NCI-H1092 (cell line): Measurements from ENCODE around the gene PROB1.
A peak's percentile ranks its signal among the peaks of the same experiment; 100 is the strongest.
"Not testable (repeated sequence)": the region's sequence is repeated elsewhere in the genome, so short reads cannot be mapped to it uniquely, and the experiment has no call there.

ENCODE experiments used
- DNase-seq: peaks from one replicate; lab custom pipeline; 2025; lab: John Stamatoyannopoulos, UW

PROB1 gene

GRCh38 chr5:139394654-139395566, at the start of gene PROB1:
PROB1 (minus strand) TSS chr5:139395104; CDS start chr5:139395081, 23 bp downstream.
- DNase-seq, result no peak

GRCh38 chr5:139443831-139444453, 49.0 kb upstream of the PROB1 start:
- no peak for DNase-seq

- not testable (repeated sequence) for DNase-seq
These were observed 45.5 kb upstream of the PROB1 start for GRCh38 chr5:139440416-139440815.

GRCh38 chr5:139439013-139439903, 44.4 kb upstream of the PROB1 start, which contains the start of gene DNAJC18:
DNAJC18 (minus strand) TSS chr5:139439525; CDS start chr5:139439445, 80 bp downstream.
- peak; percentile 84 for DNase-seq

- DNase-seq, result no peak
These were observed 43.8 kb upstream of the PROB1 start for GRCh38 chr5:139438707-139439012.

GRCh38 chr5:139435676-139436075, 40.8 kb upstream of the PROB1 start:
- no peak for DNase-seq

GRCh38 chr5:139431706-139432105, 36.8 kb upstream of the PROB1 start:
- DNase-seq, result no peak

GRCh38 chr5:139430015-139430414, 35.1 kb upstream of the PROB1 start:
- DNase-seq, result no peak

GRCh38 chr5:139426203-139426885, 31.4 kb upstream of the PROB1 start:
- DNase-seq, result no peak

- no peak for DNase-seq
These were observed 30.6 kb upstream of the PROB1 start for GRCh38 chr5:139425497-139425896.

GRCh38 chr5:139422307-139422893, 27.5 kb upstream of the PROB1 start:
- peak; percentile 49 for DNase-seq

GRCh38 chr5:139419226-139420192, 24.6 kb upstream of the PROB1 start:
- no peak for DNase-seq

- no peak for DNase-seq
These were observed 23.9 kb upstream of the PROB1 start for GRCh38 chr5:139418793-139419192.

- DNase-seq, result no peak
These were observed 22.3 kb upstream of the PROB1 start for GRCh38 chr5:139417214-139417613.

- DNase-seq, result no peak
These were observed 21.7 kb upstream of the PROB1 start for GRCh38 chr5:139416651-139417050.

GRCh38 chr5:139415869-139416268, 21.0 kb upstream of the PROB1 start:
- no peak for DNase-seq

GRCh38 chr5:139415221-139415861, 20.4 kb upstream of the PROB1 start:
- no peak for DNase-seq

- no peak for DNase-seq
These were observed 19.8 kb upstream of the PROB1 start for GRCh38 chr5:139414581-139415130.

- DNase-seq, result no peak
These were observed 19.1 kb upstream of the PROB1 start for GRCh38 chr5:139413963-139414362.
